ENCODE data around the gene OR2A2. TPM values are rescaled to one million over a fixed set of nuclear protein-coding genes. Genes with fewer than 3 reads are reported as not detected.

The OR2A2 gene
- total RNA-seq, 3 donors from 2014 or later, result not detected

GRCh38 chr7:144086730-144087129 is 22.7 kb upstream of the OR2A2 start:
- H3K9me3 ChIP-seq, result peaks cover 5% of the 10 kb centered on the region

GRCh38 chr7:144087230-144087629 is 22.2 kb upstream of the OR2A2 start:
- no peak for ATAC-seq
- H3K36me3 ChIP-seq (ENCODE audit: low read depth), result no peaks in the 10 kb centered on the region
- intact Hi-C loops (cut with DNase I, micrococcal nuclease), result no loop called here

More at GRCh38 chr7:144086730-144087129, 22.7 kb upstream of the OR2A2 start:
- no peak for DNase-seq
- intact Hi-C loops (cut with DNase I, micrococcal nuclease), result no loop called here
- ATAC-seq, result no peak
- TF ChIP-seq, protein P1, sequence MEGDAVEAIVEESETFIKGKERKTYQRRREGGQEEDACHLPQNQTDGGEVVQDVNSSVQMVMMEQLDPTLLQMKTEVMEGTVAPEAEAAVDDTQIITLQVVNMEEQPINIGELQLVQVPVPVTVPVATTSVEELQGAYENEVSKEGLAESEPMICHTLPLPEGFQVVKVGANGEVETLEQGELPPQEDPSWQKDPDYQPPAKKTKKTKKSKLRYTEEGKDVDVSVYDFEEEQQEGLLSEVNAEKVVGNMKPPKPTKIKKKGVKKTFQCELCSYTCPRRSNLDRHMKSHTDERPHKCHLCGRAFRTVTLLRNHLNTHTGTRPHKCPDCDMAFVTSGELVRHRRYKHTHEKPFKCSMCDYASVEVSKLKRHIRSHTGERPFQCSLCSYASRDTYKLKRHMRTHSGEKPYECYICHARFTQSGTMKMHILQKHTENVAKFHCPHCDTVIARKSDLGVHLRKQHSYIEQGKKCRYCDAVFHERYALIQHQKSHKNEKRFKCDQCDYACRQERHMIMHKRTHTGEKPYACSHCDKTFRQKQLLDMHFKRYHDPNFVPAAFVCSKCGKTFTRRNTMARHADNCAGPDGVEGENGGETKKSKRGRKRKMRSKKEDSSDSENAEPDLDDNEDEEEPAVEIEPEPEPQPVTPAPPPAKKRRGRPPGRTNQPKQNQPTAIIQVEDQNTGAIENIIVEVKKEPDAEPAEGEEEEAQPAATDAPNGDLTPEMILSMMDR (IDR thresholded peaks at IDR 0.05), result no peak
- Histone ChIP-seq H3K36me3 (ENCODE audit: low read depth) (no peaks in the 10 kb centered on the region), H3K4me3 (no peak overlapping the region), H3K4me1 (ENCODE audit: low read depth) (no peaks in the 10 kb centered on the region)

DNA sequence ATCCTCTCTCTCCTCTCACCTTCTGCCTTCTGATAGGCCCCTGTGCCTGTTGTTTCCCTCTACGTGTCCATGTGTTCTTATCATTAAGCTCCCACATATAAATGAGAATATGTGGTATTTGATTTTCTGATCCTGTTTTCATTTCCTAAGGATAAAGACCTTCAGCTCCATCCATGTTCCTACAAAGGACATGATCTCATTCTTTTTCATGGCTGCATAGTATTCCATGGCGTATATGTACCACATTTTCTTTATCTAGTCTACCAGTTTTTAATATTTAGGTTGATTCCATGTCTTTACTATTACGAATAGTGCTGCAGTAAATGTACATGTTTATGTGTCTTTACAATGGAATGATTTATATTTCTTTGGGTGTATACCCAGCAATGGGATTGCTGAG is 18.7 kb upstream of the OR2A2 start:
- TF ChIP-seq, protein P1 (IDR thresholded peaks at IDR 0.05), result no peak
- no peak for DNase-seq
- no peak for ATAC-seq
- no peaks in the 10 kb centered on the region for H3K36me3 ChIP-seq (ENCODE audit: low read depth)
- H3K4me3 ChIP-seq, result no peak overlapping the region
- intact Hi-C loops (cut with DNase I, micrococcal nuclease), result no loop called here
- no peaks in the 10 kb centered on the region for H3K4me1 ChIP-seq (ENCODE audit: low read depth)
- peaks cover 5% of the 10 kb centered on the region for H3K9me3 ChIP-seq

More at GRCh38 chr7:144087230-144087629, 22.2 kb upstream of the OR2A2 start:
- TF ChIP-seq, protein P1 (IDR thresholded peaks at IDR 0.05), result no peak
- H3K4me1 ChIP-seq (ENCODE audit: low read depth), result no peaks in the 10 kb centered on the region
- DNase-seq, result no peak
- no peak overlapping the region for H3K4me3 ChIP-seq
- H3K9me3 ChIP-seq, result peaks cover 5% of the 10 kb centered on the region

- intact Hi-C loops (cut with DNase I, micrococcal nuclease), result no loop called here
- no peaks in the 10 kb centered on the region for H3K4me1 ChIP-seq (ENCODE audit: low read depth)
- H3K36me3 ChIP-seq (ENCODE audit: low read depth), result no peaks in the 10 kb centered on the region
- TF ChIP-seq, protein P1 (IDR thresholded peaks at IDR 0.05), result no peak
- H3K9me3 ChIP-seq, result no peaks in the 10 kb centered on the region
- DNase-seq (no peak), ATAC-seq (no peak)
- no peak overlapping the region for H3K4me3 ChIP-seq
Measured at GRCh38 chr7:144098776-144099175, 10.6 kb upstream of the OR2A2 start.

DNA sequence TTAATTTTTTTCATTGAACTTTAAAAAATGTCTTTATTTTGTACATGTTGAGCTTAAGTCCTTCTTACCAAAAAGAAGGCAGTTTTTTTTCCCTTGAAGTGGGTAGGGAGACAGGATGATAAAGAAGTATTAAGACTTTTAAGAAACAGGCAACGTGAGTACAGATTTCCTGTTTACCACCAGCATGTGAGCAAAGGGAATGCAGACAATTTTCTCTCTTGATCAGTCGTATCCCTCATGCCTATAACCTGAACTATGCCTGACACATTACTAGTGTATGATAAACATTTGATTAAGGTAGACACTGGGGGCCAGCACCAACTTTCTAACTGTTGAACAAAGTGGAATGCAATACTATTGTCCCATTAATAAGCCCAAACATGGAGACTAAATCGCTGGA is 8.8 kb upstream of the OR2A2 start:
- no peaks in the 10 kb centered on the region for H3K9me3 ChIP-seq
- DNase-seq, result no peak
- H3K36me3 ChIP-seq (ENCODE audit: low read depth), result no peaks in the 10 kb centered on the region
- H3K4me1 ChIP-seq (ENCODE audit: low read depth), result no peaks in the 10 kb centered on the region
- TF ChIP-seq, protein P1 (IDR thresholded peaks at IDR 0.05), result no peak
- intact Hi-C loops (cut with DNase I, micrococcal nuclease), result no loop called here
- H3K4me3 ChIP-seq, result no peak overlapping the region
- ATAC-seq, result no peak

GRCh38 chr7:144102041-144102440 is 7.3 kb upstream of the OR2A2 start:
- intact Hi-C loops (cut with DNase I, micrococcal nuclease), result no loop called here
- no peaks in the 10 kb centered on the region for H3K36me3 ChIP-seq (ENCODE audit: low read depth)
- DNase-seq, result no peak
- no peak for ATAC-seq
- TF ChIP-seq, protein P1 (IDR thresholded peaks at IDR 0.05), result no peak
- no peak overlapping the region for H3K4me3 ChIP-seq
- no peaks in the 10 kb centered on the region for H3K4me1 ChIP-seq (ENCODE audit: low read depth)
- no peaks in the 10 kb centered on the region for H3K9me3 ChIP-seq
